Measurements from ENCODE around the gene DES. TPM values are rescaled to one million over a fixed set of nuclear protein-coding genes. Genes with fewer than 3 reads are reported as not detected.
"Not testable (repeated sequence)": the region's sequence is repeated elsewhere in the genome, so short reads cannot be mapped to it uniquely, and the experiment has no call there.

DES gene
- total RNA-seq, result not detected in 2 replicates

DNA sequence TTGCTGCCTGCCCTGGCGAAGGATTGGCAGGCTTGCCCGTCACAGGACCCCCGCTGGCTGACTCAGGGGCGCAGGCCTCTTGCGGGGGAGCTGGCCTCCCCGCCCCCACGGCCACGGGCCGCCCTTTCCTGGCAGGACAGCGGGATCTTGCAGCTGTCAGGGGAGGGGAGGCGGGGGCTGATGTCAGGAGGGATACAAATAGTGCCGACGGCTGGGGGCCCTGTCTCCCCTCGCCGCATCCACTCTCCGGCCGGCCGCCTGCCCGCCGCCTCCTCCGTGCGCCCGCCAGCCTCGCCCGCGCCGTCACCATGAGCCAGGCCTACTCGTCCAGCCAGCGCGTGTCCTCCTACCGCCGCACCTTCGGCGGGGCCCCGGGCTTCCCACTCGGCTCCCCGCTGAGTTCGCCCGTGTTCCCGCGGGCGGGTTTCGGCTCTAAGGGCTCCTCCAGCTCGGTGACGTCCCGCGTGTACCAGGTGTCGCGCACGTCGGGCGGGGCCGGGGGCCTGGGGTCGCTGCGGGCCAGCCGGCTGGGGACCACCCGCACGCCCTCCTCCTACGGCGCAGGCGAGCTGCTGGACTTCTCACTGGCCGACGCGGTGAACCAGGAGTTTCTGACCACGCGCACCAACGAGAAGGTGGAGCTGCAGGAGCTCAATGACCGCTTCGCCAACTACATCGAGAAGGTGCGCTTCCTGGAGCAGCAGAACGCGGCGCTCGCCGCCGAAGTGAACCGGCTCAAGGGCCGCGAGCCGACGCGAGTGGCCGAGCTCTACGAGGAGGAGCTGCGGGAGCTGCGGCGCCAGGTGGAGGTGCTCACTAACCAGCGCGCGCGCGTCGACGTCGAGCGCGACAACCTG is at the start of gene DES:
Gene DES, plus strand, starts transcription at position 223 of the 857 bp plus-strand sequence. Its CDS starts 86 bp downstream, at position 309.
- no peak for DNase-seq (ENCODE audit: low read depth in 2 of 2)

DNA sequence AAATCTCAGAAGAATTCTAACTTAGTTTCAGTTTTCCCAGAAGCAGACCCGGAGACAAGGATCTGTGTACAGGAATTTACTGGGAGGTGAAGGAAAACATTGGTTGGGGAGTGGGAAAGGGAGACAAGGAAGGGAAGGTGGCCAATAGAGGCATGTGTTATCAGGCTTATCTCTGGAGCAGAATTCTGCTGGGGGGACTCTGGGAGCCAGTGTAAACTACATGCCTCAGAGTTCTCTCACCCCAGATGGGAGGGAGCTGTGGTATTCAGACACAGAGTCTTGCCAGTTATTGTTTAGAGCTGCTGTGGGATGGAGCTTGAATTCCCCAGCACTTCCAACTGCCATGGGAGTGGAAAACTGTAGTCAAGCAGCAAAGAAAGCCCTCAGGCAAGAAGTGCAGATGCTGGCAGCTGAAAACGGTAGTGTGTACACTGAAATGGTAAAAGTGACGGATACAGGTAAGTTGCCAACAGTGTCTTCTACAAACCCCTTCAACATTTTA is 49.4 kb upstream of the DES start:
- DNase-seq (ENCODE audit: low read depth in 2 of 2), result no peak

DNA sequence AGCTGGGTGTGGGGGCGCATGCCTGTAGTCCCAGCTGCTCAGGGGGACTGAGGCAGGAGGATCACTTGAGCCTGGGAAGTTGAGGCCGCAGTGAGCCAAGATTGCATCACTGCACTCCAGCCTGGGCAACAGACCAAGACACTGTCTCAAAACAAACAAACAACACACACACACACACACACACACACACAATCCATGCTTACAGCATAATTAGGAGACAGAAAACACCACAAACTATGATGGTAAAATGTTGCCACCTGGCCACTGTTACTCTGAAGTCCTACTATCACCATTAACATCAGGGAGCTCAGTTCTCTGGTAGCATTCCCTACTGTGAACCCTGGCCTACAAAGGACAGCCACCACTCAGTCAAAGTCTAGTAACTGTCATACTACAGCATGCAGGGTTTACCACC is 48.7 kb upstream of the DES start:
- no peak for DNase-seq (ENCODE audit: low read depth in 2 of 2)

DNA sequence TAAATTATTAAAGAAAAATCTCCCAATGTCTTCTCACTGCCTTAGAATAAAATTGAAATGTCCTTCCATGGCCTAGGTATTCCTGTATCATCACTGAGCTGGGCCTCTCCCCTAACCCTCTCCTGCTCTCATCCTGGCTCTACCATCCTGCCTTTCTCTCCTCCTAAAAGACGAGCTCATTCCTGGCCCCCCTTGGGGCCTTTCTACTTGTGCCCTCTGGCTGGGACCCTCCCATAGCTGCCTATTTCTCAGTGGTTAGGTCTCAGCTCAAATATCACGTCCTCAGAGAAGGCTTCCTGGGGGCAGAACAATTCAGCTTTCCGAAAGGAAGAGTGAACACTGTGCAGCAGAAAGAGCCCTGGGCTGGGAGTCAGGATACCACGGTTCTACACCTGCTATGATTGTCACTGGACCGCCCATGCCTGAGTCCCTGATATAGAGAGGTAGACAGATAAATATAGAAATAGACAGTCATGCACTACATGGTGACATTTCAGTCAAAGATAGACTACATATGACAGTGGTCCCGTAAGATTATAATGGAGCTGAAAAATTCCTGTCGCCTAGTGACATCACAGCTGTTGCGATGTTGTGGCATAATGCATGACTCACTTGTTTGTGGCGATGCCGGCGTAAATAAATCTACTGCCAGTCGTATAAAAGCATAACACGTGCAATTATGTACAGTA is 39.9 kb upstream of the DES start:
- no peak for DNase-seq (ENCODE audit: low read depth in 2 of 2)

DNA sequence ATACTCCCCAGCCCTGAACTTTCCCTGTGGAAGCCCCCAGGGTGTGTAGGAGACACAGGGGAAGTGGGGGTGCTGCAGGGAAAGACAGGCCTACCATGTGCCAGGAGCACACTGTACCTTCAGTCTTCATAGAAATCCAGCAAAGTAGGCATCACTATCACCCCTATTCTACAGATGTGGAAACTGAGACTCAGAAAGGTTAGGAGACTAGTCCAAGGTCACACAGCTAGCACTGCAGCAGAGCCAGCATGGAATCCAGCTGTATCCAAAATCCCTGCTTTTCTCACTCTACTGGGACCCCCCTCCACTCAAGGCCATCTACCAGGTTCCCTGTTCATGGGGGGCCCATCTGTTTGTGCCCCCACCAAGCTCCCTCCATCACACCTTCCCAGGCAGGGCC is 37.3 kb upstream of the DES start:
- DNase-seq (ENCODE audit: low read depth in 2 of 2), result no peak

DNA sequence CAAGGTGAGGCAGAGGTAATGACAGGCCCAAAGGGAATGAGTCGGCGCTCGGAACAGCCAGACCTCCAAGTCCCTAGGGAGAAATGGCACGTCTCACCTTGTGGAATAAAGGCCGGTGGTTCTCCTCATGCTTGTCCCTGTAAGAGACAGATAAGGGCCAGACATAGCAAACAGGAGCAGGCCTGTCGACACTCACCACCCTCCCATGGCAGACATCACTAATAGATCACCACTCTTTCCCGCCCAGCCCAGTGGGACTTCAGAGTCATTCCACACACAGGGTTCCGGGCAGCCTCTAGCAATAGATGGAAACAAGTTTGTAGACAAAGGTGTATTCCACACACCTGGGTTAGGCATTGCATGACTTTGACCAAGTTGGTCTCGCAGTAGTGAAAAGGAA is 36.7 kb upstream of the DES start:
- DNase-seq (ENCODE audit: low read depth in 2 of 2), result no peak

DNA sequence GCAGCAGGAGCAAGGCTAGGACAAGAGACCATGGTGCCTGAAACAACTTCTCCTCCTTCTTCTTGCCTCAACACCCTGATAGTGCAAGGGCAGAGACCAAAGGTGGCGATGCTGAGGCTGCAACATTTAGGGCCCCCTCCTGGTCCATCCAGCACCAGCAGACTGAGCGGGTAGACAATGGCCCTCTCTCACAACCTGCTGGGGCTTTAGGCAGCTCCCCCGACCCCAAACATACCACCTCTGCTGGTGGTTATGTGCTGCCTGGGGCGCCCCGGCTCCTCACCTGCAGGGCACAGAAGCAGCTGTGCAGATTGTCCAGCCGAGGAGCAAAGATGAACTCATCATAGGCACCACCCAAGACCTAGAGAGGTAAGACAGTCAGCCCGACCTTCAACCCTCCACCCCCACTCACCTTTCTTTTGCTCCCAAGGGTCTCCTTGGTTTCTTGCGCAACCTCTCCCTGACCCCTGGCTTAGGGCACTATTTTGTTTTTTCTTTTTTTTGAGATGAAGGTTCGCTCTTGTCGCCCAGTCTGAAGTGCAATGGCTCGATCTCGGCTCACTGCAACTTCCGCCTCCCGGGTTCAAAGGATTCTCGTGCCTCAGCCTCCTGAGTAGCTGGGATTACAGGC is 34.0 kb upstream of the DES start:
- DNase-seq (ENCODE audit: low read depth in 2 of 2), result no peak

DNA sequence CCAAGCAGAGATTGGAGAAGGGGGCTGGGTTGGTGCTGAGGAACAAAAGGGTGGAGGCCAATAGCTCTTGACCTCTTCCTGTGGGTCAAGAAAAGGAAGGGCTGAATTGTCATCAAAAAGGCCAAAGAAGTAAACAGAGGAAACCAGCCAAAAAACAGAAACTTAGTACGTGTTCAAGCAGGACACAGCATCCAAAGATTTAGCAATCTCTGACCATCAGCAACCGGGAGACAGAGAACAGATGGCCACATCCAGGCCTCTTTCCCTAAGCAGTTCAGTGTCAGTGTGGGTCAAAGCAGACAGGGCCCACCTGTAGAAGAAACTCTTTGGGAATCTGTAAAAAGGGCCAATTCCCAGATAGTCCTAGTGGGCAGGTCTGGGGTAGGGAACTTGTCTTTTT is 33.3 kb upstream of the DES start:
- no peak for DNase-seq (ENCODE audit: low read depth in 2 of 2)

DNA sequence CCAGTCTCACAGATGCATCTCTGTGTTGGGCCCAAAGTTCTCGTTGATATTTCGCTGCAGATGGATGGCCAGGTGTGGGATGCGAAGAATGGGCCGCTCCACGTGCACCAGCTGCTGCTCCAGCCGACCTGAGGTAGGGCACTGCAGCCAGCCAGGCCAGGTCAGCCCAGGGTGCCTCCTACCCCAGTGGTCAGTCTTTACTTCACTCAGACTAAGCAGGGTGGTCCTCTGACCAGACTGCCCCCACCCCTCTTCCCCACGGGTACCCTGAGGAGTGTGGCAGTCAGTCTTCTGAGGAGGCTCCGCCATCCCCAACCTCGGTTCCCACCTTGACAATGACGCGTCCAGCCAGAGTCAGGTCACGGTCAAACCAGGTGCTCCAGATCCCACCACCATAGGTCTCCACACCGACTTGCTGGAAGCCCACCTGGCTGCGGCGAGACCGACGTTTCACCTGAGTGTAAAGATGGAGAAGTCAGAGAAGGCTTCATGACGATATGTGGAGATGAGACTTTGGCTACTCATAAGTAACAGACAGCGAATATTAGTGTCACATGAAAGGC is 32.1 kb upstream of the DES start:
- no peak for DNase-seq (ENCODE audit: low read depth in 2 of 2)

DNA sequence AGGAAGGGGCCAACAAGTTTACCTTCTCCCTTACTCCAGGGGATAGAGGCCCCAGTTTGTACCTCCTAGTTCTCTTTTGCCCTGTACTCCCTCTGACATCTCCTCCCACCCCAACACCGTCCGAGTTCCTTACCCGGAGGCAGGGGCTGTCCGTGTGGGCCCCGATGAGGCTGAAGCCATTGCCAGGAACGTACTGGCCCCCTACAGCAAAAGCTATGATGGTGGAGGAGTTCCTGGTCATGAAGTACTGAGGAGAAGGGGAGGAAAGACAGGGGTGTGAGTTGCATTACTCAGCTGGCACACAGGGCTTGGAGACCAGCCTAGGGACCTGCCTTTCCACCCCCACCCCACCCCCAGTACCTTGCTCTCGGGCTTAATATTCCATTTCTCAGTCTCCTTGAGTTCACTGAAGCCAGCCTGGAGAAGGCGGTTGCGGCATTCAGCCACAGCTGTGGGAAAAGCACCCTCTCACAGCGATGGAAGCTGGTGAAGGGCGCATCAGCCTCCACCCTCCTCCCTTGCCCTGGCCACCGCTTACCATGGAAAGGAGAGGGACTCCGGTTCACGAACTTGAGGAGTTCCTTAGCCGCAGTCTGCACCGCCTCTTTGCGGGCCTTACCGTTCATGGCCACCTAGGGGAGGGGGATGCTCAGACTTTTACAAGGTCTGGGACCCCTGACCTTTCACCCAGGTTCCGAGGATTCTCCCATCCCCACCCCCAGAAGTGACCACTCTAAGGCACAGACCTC is 31.5 kb upstream of the DES start:
- no peak for DNase-seq (ENCODE audit: low read depth in 2 of 2)

DNA sequence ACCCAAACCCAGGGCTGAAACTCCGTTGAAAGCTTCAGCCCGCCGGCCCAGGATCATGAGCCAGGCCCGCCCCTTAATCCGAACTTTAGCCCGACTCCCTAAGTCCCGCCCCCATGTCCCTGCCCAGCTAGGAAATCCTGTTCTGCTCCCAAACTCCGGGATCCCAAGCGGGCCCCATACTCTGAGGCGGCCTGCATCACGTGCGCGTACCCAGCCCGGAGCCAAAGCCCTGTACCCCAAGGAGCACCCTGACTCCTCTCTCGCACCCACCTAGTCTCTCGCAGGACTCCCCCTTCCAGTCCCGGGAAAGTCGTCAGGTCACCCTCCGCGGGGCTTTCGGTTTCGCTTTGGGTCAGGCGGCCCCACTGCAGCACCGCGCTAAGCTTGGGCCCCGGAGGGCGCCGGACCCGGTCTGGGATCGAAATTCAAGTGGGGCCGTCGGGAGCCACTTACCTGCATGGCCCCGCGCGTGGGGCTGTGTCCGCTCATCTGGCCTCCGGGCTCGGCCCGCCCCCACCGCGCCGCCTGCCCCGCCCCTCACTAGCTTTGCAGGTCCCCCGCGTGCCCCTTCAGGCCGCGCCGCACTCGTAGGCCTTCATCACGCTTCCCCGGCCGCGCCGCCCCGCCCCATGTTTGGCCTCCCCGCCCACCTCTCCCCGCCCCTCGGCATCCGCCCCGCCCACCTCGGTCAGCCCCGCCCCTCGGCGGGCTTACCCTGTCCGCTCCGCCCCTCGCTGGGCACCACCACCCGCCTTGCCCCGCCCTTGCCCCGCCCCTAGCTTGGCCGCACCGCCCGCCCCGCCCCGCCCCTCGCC is 30.7 kb upstream of the DES start, which contains the start of gene DNPEP:
Gene DNPEP, minus strand, starts transcription at position 607 of the 815 bp plus-strand sequence. Its CDS starts 118 bp downstream, at position 489.
- peak; percentile 78 to 95 for DNase-seq (ENCODE audit: low read depth in 2 of 2)

DNA sequence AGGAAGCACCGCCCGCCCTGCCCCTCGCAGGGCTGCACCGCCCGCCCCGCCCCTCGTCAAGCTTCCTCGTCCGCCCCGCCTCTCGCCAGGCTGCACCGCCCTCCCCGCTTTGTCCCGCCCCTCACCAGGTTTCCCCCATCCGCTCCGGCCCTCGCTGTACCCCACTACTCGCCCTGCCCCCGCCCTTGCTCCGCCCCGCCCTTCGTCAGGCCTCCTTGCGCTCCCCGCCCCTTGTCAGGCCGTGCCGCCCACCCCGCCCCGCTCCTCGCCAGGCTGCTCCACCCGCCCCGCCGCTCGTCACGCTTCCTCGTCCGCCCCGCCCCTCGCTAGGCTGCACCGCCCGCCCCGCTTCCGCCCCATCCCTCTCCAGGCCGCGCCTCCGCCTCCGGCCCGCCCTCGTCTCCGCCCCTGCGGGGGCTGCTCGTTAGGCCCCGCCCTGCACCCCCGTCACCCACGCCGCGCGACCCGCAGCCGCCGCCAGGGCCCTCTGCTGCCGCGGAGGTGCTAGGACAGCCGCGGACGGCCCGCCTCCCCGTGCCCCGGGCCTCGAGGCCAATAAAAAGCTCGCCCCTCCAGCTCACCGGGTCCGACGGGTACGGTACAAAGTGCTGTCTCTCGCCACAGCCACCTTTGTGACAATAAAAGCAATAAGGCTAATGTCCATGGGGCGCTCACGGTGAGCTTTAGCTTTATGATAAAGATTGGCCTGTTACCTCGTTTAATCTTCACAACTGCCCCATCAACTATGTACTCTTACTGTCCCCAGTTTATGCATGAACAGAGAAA is 29.9 kb upstream of the DES start:
- peak; percentile 88 to 97 for DNase-seq (ENCODE audit: low read depth in 2 of 2)

DNA sequence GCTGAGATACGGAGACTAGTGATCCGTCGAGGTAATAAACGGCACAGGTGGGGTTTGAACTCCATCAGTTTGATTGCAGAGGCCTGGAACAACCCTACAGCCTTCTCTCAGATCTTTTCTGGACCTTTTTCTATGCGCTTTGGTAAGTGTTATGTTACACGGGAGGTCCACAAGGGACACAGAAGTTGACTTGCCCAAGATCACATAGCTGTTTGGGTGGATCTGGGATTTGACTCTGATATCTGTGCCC is 29.3 kb upstream of the DES start:
- DNase-seq (ENCODE audit: low read depth in 2 of 2), result no peak

DNA sequence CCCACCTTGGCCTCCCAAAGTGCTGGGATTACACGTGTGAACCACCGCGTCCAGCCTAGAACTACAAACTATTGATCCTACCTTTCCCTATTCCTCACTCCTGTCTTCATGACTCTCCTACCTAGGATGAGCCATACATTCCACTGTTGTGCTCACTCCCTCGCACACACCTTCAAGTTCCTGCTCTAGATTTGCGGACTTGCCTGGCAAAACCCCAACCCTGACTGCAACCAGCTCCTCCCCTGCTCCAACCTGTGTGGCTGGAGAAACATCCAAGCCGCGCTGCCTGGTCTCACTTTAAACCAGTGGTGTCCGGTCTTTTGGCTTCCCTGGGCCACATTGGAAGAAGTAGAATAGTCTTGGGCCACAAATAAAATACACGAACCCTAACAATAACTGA is 25.4 kb upstream of the DES start:
- DNase-seq (ENCODE audit: low read depth in 2 of 2), result no peak

DNA sequence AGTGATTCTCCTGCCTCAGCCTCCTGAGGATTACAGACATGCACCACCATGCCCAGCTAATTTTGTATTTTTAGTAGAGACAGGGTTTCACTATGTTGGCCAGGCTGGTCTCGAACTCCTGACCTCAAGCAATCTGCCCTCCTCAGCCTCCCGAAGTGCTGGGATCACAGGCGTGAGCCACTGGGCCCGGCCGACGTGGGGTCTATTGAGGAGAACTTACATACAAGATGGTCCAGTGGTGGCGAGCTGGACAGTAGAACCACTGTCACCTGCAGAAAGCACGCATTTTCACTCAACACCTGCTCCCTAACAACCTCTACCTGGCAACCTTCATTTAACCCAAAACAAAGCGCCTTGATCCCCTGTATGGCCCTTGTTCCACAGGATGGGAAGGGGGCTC is 23.1 kb upstream of the DES start:
- not testable (repeated sequence) for DNase-seq (ENCODE audit: low read depth in 2 of 2)

DNA sequence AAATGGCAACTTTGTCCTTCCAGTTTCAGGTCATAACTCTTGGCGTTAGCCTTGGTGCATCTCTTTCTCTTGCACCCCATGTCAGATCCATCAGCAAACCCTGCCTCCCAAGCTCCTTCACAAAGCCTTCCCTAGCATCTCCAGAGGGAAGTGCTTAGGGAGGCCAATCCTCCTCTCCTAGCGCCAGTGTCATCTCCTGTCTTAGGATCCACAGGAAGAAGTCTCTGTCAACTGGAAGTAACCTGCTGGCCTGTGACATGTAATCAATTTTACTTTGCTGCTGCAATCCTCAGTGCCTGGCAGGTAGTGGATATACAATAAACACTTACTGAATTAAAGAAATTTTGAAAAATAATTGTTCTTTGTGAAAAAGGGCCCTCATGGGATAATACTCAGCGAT is 22.6 kb upstream of the DES start:
- no peak for DNase-seq (ENCODE audit: low read depth in 2 of 2)

DNA sequence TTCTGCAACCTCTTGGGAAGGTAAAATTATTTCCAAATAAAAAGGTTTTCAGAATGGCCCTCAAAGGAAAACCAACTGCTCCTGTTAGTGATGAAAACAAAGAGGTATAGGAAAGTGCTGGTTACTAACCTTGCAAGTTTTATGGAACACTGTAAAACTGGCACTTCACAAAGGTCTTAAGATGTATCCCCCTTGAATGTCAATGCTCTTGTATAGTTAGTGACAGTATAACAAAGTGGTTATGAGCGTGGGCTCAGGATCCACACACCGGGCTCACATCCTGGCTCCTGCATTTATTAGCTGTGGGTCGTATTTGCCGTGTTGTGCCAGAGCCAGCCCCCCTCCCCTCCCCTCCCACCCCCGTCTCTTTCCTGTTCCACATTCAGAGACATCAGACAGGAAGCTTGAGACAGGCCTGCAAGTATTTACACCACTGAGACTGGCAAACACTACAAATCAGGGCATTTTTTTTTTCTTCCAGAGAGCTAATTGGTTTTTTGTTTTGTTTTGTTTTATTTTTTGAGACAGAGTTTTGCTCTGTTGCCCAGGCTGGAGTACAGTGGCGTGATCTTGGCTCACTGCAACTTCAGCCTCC is 21.2 kb upstream of the DES start:
- DNase-seq (ENCODE audit: low read depth in 2 of 2), result no peak

DNA sequence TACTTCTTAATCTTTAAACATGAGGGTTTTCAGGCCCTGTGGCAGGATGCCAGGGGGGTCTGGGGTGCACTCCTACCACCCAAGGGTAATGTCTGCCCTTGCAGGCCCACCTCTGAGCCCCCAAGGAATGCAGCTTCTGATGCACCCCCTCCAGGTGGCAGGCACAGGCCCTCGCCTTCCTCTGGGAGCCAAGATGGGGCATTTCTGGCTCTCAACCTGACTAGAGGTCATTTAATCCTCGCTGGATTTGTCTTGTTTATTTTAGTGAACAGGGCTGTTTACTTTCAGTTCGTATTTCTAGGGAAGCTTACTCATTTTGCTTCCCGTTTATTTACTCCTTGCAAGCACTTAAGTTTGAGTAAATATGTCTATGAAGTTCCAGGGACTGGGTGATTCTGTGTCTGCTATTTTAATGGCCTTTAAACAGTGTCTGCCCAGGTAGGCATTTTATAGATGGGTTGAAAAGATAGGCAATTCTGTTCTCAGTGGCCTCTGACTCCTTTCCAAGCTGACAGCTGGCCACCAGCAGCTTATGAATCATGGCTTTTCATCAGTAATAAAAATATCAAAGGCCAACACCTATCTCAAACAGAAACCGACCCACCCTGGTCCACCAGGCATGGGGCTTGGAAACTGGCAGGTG is 19.3 kb upstream of the DES start:
- DNase-seq (ENCODE audit: low read depth in 2 of 2), result no peak
